GM19351 (cell line): ENCODE data around the gene SLC22A31.
"Not testable (repeated sequence)": the region's sequence is repeated elsewhere in the genome, so short reads cannot be mapped to it uniquely, and the experiment has no call there.

ENCODE experiments used
- ATAC-seq: cut with Tn5 transposase; IDR thresholded peaks from one replicate; pipeline ENCODE4 v1.9.1; 2021; ENCODE audit warnings: mild to moderate bottlenecking, moderate library complexity; ENCODE audit not compliant: unreplicated experiment

The SLC22A31 gene

GRCh38 chr16:89167425-89167941 lies 32.9 kb downstream of the SLC22A31 start:
- ATAC-seq: no peak

- ATAC-seq: no peak
These were observed 33.5 kb downstream of the SLC22A31 start for GRCh38 chr16:89166696-89167424.

- ATAC-seq: not testable (repeated sequence)
These were observed 34.7 kb downstream of the SLC22A31 start for GRCh38 chr16:89165681-89165979.

- ATAC-seq: no peak
These were observed 35.3 kb downstream of the SLC22A31 start for GRCh38 chr16:89164847-89165680.

GRCh38 chr16:89164436-89164835 lies 35.9 kb downstream of the SLC22A31 start:
- no peak for ATAC-seq

- ATAC-seq: no peak
These were observed 37.0 kb downstream of the SLC22A31 start for GRCh38 chr16:89163297-89163696.

GRCh38 chr16:89161763-89162713 lies 38.3 kb downstream of the SLC22A31 start:
- no peak for ATAC-seq

- no peak for ATAC-seq
These were observed 39.2 kb downstream of the SLC22A31 start for GRCh38 chr16:89160977-89161701.

- ATAC-seq: no peak
These were observed 40.4 kb downstream of the SLC22A31 start for GRCh38 chr16:89159850-89160354.

- no peak for ATAC-seq
These were observed 41.1 kb downstream of the SLC22A31 start for GRCh38 chr16:89159066-89159849.

- ATAC-seq: no peak
These were observed 42.6 kb downstream of the SLC22A31 start for GRCh38 chr16:89157778-89158177.

GRCh38 chr16:89156740-89157645 lies 43.3 kb downstream of the SLC22A31 start:
- ATAC-seq: no peak

- no peak for ATAC-seq
These were observed 44.2 kb downstream of the SLC22A31 start for GRCh38 chr16:89155851-89156739.

GRCh38 chr16:89155184-89155679 lies 45.1 kb downstream of the SLC22A31 start:
- ATAC-seq: no peak

GRCh38 chr16:89154390-89155183 lies 45.8 kb downstream of the SLC22A31 start:
- no peak for ATAC-seq

- no peak for ATAC-seq
These were observed 46.5 kb downstream of the SLC22A31 start for GRCh38 chr16:89153848-89154271.
